Measurements from ENCODE around the gene ZDHHC13.

ZDHHC13 gene

GRCh38 chr11:19201737-19202605 is 85.0 kb downstream of the ZDHHC13 start, which contains the start of gene CSRP3:
CSRP3 (minus strand) TSS chr11:19201983; CDS start chr11:19192448, 9,535 bp downstream.
- no peak for DNase-seq (ENCODE audit: low read depth in 3 of 3)

GRCh38 chr11:19204836-19205235 is 87.9 kb downstream of the ZDHHC13 start:
- DNase-seq (ENCODE audit: low read depth in 3 of 3), result no peak

- no peak for DNase-seq (ENCODE audit: low read depth in 3 of 3)
These were observed 91.2 kb downstream of the ZDHHC13 start for GRCh38 chr11:19208181-19208580.

- no peak for DNase-seq (ENCODE audit: low read depth in 3 of 3)
These were observed 92.1 kb downstream of the ZDHHC13 start for GRCh38 chr11:19208959-19209546.

GRCh38 chr11:19209617-19210370 is 92.8 kb downstream of the ZDHHC13 start:
- DNase-seq (ENCODE audit: low read depth in 3 of 3), result no peak

- no peak for DNase-seq (ENCODE audit: low read depth in 3 of 3)
These were observed 99.1 kb downstream of the ZDHHC13 start for GRCh38 chr11:19216021-19216420.

GRCh38 chr11:19216709-19217374 is 99.9 kb downstream of the ZDHHC13 start:
- no peak for DNase-seq (ENCODE audit: low read depth in 3 of 3)

- no peak for DNase-seq (ENCODE audit: low read depth in 3 of 3)
These were observed 101.2 kb downstream of the ZDHHC13 start for GRCh38 chr11:19218216-19218615.

- DNase-seq (ENCODE audit: low read depth in 3 of 3), result no peak
These were observed 102.0 kb downstream of the ZDHHC13 start for GRCh38 chr11:19218786-19219460.

- no peak for DNase-seq (ENCODE audit: low read depth in 3 of 3)
These were observed 104.1 kb downstream of the ZDHHC13 start for GRCh38 chr11:19220903-19221724.

- no peak for DNase-seq (ENCODE audit: low read depth in 3 of 3)
These were observed 108.2 kb downstream of the ZDHHC13 start for GRCh38 chr11:19225123-19225522.

GRCh38 chr11:19225581-19225980 is 108.6 kb downstream of the ZDHHC13 start:
- no peak for DNase-seq (ENCODE audit: low read depth in 3 of 3)

All from stimulated activated CD4-positive, alpha-beta T cell treated with anti-CD3 and anti-CD28 coated beads, TNF-alpha, amount 100 ng/mL, for 48 hours (primary cell).